Stimulated activated CD4-positive, alpha-beta T cell treated with anti-CD3 and anti-CD28 coated beads, Interleukin-2, amount 100 ng/mL, for 48 hours (primary cell): ENCODE results near the gene MICAL2.
A peak's percentile ranks its signal among the peaks of the same experiment; 100 is the strongest.

Experiments
- DNase-seq, 2 donors: peaks; one replicate each; pipeline ENCODE4 v3.0.0-alpha.2; 2020

The MICAL2 gene

GRCh38 chr11:12216041-12216451, 105.7 kb downstream of the MICAL2 start:
- DNase-seq, result no peak

- DNase-seq, result no peak
These were observed 106.4 kb downstream of the MICAL2 start for GRCh38 chr11:12216671-12217374.

- DNase-seq, result no peak
These were observed 107.5 kb downstream of the MICAL2 start for GRCh38 chr11:12217879-12218278.

- DNase-seq, result no peak
These were observed 108.5 kb downstream of the MICAL2 start for GRCh38 chr11:12218909-12219308.

- no peak for DNase-seq
These were observed 109.4 kb downstream of the MICAL2 start for GRCh38 chr11:12219757-12220156.

GRCh38 chr11:12220305-12220704, 109.9 kb downstream of the MICAL2 start:
- DNase-seq, result no peak

- DNase-seq, result no peak
These were observed 110.7 kb downstream of the MICAL2 start for GRCh38 chr11:12221051-12221535.

- no peak for DNase-seq
These were observed 111.8 kb downstream of the MICAL2 start for GRCh38 chr11:12222055-12222792.

GRCh38 chr11:12223771-12224536, 113.6 kb downstream of the MICAL2 start:
- DNase-seq, result no peak

GRCh38 chr11:12224537-12224893, 114.1 kb downstream of the MICAL2 start:
- DNase-seq, result peak; percentile 76 to 80

GRCh38 chr11:12225046-12225739, 114.8 kb downstream of the MICAL2 start:
- DNase-seq, result no peak

- DNase-seq, result no peak
These were observed 115.7 kb downstream of the MICAL2 start for GRCh38 chr11:12226093-12226492.

GRCh38 chr11:12229450-12230229, 119.2 kb downstream of the MICAL2 start:
- DNase-seq, result no peak

- no peak for DNase-seq
These were observed 121.8 kb downstream of the MICAL2 start for GRCh38 chr11:12232160-12232559.

- no peak for DNase-seq
These were observed 122.6 kb downstream of the MICAL2 start for GRCh38 chr11:12232817-12233601.

- DNase-seq, result no peak
These were observed 123.2 kb downstream of the MICAL2 start for GRCh38 chr11:12233602-12233925.

- no peak for DNase-seq
These were observed 123.8 kb downstream of the MICAL2 start for GRCh38 chr11:12234221-12234620.

- DNase-seq, result no peak
These were observed 124.7 kb downstream of the MICAL2 start for GRCh38 chr11:12235080-12235479.

- no peak for DNase-seq
These were observed 125.2 kb downstream of the MICAL2 start for GRCh38 chr11:12235553-12235946.

- peak; percentile 41 for DNase-seq
These were observed 125.8 kb downstream of the MICAL2 start for GRCh38 chr11:12235947-12236743.

- DNase-seq, result no peak
These were observed 126.3 kb downstream of the MICAL2 start for GRCh38 chr11:12236744-12237101.
